ENCODE measurements around the gene PTGIS.

PTGIS gene

GRCh38 chr20:49480236-49480635, 87.7 kb downstream of the PTGIS start:
- ChIA-PET POLR2A (no interaction called here), CTCF (no interaction called here)
- TF ChIP-seq CTCF (IDR thresholded peaks at IDR 0.05; ENCODE audit: control extremely low read depth, extremely low read depth, low read depth, missing control alignments) = no peak
- no peak for DNase-seq (ENCODE audit: extremely low spot score)

- no peak for TF ChIP-seq CTCF (IDR thresholded peaks at IDR 0.05; ENCODE audit: control extremely low read depth, extremely low read depth, low read depth, missing control alignments)
- ChIA-PET CTCF (no interaction called here), POLR2A (no interaction called here)
- no peak for DNase-seq (ENCODE audit: extremely low spot score)
These were observed 88.2 kb downstream of the PTGIS start for GRCh38 chr20:49479785-49480184.

GRCh38 chr20:49478754-49479689, 88.9 kb downstream of the PTGIS start:
- ChIA-PET POLR2A (no interaction called here), CTCF (no interaction called here)
- no peak for TF ChIP-seq CTCF (IDR thresholded peaks at IDR 0.05; ENCODE audit: control extremely low read depth, extremely low read depth, low read depth, missing control alignments)
- no peak for DNase-seq (ENCODE audit: extremely low spot score)

- no peak for TF ChIP-seq CTCF (IDR thresholded peaks at IDR 0.05; ENCODE audit: control extremely low read depth, extremely low read depth, low read depth, missing control alignments)
- ChIA-PET CTCF (no interaction called here), POLR2A (no interaction called here)
- DNase-seq (ENCODE audit: extremely low spot score) = no peak
These were observed 89.7 kb downstream of the PTGIS start for GRCh38 chr20:49478266-49478665.

GRCh38 chr20:49477200-49477599, 90.7 kb downstream of the PTGIS start:
- POLR2A ChIA-PET = no interaction called here
- TF ChIP-seq CTCF (IDR thresholded peaks at IDR 0.05; ENCODE audit: control extremely low read depth, extremely low read depth, low read depth, missing control alignments) = no peak
- CTCF ChIA-PET = interaction anchor here (1.4 kb wide), 1 partner anchor 12 kb away, joined by 4 read pairs; no protein-coding TSS in a partner anchor
- no peak for DNase-seq (ENCODE audit: extremely low spot score)

GRCh38 chr20:49476016-49476355, 92.0 kb downstream of the PTGIS start:
- CTCF ChIA-PET = interaction anchor here (0.9 to 1.4 kb wide), 2 partner anchors 12 to 14 kb away, joined by 4 read pairs; no protein-coding TSS in a partner anchor
- DNase-seq (ENCODE audit: extremely low spot score) = no peak
- POLR2A ChIA-PET = no interaction called here
- no peak for TF ChIP-seq CTCF (IDR thresholded peaks at IDR 0.05; ENCODE audit: control extremely low read depth, extremely low read depth, low read depth, missing control alignments)

All from GM10248 (cell line).